Nephron progenitor cell (in vitro differentiated cells): ENCODE results near the gene NUDT21.

Source experiments
- DNase-seq: peaks from one replicate; pipeline ENCODE4 v3.0.0; 2021
- H3K27ac Mint-ChIP-seq: 2 replicates; pipeline ENCODE4 v1.8.0; 2021; ENCODE audit warnings: mild to moderate bottlenecking, moderate library complexity, mixed read lengths
- H3K27me3 Mint-ChIP-seq: 2 replicates; pipeline ENCODE4 v1.8.0; 2021; ENCODE audit warnings: mild to moderate bottlenecking, low read depth, mixed read lengths; ENCODE audit not compliant: poor library complexity
- H3K36me3 Mint-ChIP-seq: 2 replicates; pipeline ENCODE4 v1.8.0; 2021; ENCODE audit warnings: low read depth, mixed read lengths
- H3K4me1 Mint-ChIP-seq: 2 replicates; pipeline ENCODE4 v1.8.0; 2021; ENCODE audit warnings: mixed read lengths
- H3K4me3 Mint-ChIP-seq: 2 replicates; pipeline ENCODE4 v1.8.0; 2021; ENCODE audit warnings: mild to moderate bottlenecking, moderate library complexity, mixed read lengths
- H3K9me3 Mint-ChIP-seq: 2 replicates; pipeline ENCODE4 v1.8.0; 2021; ENCODE audit warnings: mild to moderate bottlenecking, moderate library complexity, mixed read lengths
- TF ChIP-seq, protein P1 (sequence below): fragments of 200-600 bp; sonication (generic); IDR thresholded peaks from 2 replicates; pipeline ENCODE4 v1.5.0; 2021; ENCODE audit warnings: antibody characterized with exemption

The NUDT21 gene

DNA sequence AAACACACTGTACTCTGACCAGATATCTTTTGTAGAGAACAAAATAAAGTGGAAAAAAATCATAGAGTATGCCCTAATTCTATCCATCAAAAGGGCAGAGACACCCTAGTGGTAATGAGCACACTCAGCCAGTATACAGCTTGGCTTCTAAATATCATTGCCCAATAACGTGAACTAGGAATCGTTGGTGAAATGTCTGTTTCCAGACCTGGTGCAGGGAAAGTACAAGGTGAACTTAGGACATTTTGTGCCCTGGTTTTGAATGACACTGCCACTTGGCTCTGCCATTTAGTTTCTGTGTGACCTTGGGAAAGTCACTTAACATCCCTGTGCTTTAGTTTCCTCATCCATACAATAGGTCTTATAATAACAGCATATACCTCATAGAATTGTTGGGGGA lies 39.5 kb downstream of the NUDT21 start:
- DNase-seq, result no peak
- H3K4me1 Mint-ChIP-seq, result peaks cover 20% of the 10 kb centered on the region
- TF ChIP-seq, protein P1, sequence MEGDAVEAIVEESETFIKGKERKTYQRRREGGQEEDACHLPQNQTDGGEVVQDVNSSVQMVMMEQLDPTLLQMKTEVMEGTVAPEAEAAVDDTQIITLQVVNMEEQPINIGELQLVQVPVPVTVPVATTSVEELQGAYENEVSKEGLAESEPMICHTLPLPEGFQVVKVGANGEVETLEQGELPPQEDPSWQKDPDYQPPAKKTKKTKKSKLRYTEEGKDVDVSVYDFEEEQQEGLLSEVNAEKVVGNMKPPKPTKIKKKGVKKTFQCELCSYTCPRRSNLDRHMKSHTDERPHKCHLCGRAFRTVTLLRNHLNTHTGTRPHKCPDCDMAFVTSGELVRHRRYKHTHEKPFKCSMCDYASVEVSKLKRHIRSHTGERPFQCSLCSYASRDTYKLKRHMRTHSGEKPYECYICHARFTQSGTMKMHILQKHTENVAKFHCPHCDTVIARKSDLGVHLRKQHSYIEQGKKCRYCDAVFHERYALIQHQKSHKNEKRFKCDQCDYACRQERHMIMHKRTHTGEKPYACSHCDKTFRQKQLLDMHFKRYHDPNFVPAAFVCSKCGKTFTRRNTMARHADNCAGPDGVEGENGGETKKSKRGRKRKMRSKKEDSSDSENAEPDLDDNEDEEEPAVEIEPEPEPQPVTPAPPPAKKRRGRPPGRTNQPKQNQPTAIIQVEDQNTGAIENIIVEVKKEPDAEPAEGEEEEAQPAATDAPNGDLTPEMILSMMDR, result no peak
- no peak overlapping the region for H3K27ac Mint-ChIP-seq
- H3K27me3 Mint-ChIP-seq, result no peaks in the 10 kb centered on the region
- H3K36me3 Mint-ChIP-seq, result peaks cover 64% of the 10 kb centered on the region
- H3K9me3 Mint-ChIP-seq, result no peaks in the 10 kb centered on the region
- no peak overlapping the region for H3K4me3 Mint-ChIP-seq

DNA sequence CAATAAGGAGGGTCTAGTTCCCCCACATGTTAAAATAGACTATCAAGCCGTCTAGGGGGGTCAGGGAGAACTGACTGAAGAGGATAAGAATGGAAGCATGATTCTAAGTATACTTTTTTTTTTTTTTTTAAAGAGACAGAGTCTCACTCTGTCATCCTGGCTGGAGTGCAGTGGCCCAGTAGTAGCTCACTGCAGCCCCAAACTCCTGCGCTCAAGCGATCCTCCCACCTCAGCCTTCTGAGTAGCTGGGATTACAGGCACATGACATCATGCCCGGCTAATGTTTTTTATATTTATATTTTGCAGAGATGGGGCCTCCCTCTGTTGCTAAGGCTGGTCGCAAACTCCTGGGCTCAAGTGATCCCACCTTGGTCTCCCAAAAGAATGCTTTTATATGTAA lies 40.0 kb downstream of the NUDT21 start:
- H3K4me3 Mint-ChIP-seq, result no peak overlapping the region
- DNase-seq, result no peak
- peaks cover 19% of the 10 kb centered on the region for H3K4me1 Mint-ChIP-seq
- TF ChIP-seq, protein P1, result no peak
- H3K27me3 Mint-ChIP-seq, result no peaks in the 10 kb centered on the region
- peaks cover 64% of the 10 kb centered on the region for H3K36me3 Mint-ChIP-seq
- no peak overlapping the region for H3K27ac Mint-ChIP-seq
- no peaks in the 10 kb centered on the region for H3K9me3 Mint-ChIP-seq

DNA sequence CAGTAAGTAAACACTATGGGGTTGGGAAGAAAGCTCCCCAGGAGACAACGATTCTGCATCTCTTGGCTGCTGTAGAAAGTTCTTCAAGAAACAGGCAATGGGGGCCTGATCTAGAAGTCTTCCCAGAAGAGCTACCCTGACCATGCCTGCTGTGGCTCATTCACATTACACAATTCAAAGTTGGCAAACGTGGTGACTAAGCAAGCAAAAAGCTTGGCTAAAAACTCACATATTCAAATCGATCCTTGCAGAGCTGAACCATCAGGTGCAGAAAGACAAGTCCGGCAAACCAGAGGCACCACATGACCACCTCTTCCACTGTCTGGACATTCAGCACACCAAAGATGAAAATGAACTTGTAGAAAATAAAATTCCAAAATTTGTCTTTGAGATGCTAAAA lies 41.9 kb downstream of the NUDT21 start:
- Mint-ChIP-seq H3K4me1 (peaks cover 2% of the 10 kb centered on the region), H3K9me3 (no peaks in the 10 kb centered on the region), H3K27me3 (no peaks in the 10 kb centered on the region), H3K4me3 (no peak overlapping the region), H3K27ac (no peak overlapping the region), H3K36me3 (peaks cover 79% of the 10 kb centered on the region)
- DNase-seq, result no peak
- TF ChIP-seq, protein P1, result no peak

DNA sequence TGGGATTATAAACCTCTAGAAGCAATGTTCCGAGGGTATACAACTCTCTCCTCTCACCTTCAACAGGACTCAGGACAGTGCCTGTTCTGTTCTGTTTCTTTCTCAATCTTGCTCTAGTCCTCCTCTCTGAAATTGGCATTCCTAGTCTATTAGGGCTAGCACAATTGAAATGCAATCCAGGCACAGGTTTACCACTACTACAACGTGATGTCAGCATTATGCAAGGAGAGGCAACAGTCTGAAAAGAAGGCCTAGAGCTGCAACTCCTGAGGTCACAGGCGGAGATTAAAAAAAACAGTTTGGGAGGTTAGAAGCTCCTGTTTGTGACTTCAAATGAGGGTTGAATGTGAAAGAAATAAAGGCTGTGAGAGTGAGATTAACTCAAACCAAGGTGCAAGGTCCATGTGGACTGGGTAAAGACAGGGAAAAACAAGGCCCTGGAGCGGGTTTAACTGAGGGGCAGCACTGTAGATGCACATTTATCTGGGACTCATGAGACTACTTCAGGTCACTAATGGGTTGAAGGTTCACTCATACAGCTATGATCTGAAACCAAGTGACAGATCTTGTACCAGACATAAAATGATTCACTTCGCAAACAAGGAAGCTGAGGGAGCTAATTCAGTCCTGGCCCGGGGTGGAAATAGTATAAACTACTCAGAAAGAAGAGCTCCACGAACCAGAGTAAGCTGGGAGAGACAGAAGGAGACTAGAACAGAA lies 42.6 kb downstream of the NUDT21 start:
- Mint-ChIP-seq H3K27me3 (no peaks in the 10 kb centered on the region), H3K4me3 (no peak overlapping the region), H3K9me3 (no peaks in the 10 kb centered on the region), H3K4me1 (no peaks in the 10 kb centered on the region), H3K36me3 (peaks cover 74% of the 10 kb centered on the region), H3K27ac (peak overlapping the region; percentile 44)
- DNase-seq, result no peak
- TF ChIP-seq, protein P1, result no peak

DNA sequence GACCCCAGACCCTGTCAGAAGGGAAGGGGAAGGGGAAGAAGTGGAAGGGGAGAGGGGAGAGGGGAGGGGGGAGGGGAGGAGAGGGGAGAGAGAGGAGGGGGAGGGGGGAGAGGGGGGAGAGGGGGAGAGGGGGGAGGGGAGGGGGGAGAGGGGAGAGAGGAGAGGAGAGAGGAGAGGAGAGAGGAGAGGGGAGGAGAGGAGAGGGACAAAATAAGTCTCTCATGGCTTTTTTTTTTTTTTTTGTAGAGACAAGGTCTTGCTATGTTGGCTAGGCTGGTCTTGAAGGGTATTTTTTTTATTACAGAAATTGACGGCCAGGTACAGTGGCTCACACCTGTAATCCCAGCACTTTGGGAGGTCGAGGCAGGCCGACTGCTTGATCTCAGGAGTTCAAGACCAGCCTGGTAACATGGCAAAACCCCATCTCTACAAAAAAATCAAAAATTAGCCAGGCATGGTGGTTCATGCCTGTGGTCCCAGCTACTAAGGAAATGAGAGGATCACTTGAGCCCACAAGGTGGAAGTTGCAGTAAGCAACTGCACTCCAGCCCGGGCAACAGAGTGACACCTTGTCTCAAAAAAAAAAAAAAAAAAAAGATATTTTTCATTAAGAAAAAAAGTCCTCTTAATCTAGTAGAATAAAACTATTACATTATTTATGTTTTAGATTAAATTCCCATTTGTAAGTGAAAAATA lies 45.0 kb downstream of the NUDT21 start:
- no peak overlapping the region for H3K4me3 Mint-ChIP-seq

More for the DNA sequence above, 45.0 kb downstream of the NUDT21 start:
- TF ChIP-seq, protein P1, result no peak
- Mint-ChIP-seq H3K27me3 (no peaks in the 10 kb centered on the region), H3K9me3 (no peaks in the 10 kb centered on the region), H3K36me3 (peaks cover 66% of the 10 kb centered on the region), H3K4me1 (no peaks in the 10 kb centered on the region), H3K27ac (no peak overlapping the region)
- no peak for DNase-seq
